Transverse colon (tissue), 4 donors: ENCODE results near the gene METTL24. TPM values are rescaled to one million over a fixed set of nuclear protein-coding genes. Genes with fewer than 3 reads are reported as not detected.
"Not testable (repeated sequence)": the region's sequence is repeated elsewhere in the genome, so short reads cannot be mapped to it uniquely, and the experiment has no call there.

Experiments used
- DNase-seq: peaks from one replicate; pipeline ENCODE4 v3.0.0-alpha.2; 2019
- H3K27ac ChIP-seq, 4 donors: fragments of 200-600 bp; sonication (generic); 2 replicates each; pipeline ENCODE4 v1.5.1; 2016 to 2018; ENCODE audit warnings: inconsistent platforms in 4 of 4
- H3K27me3 ChIP-seq: fragments of 200-600 bp; sonication (generic); 2 replicates; pipeline ENCODE4 v1.5.1; 2017; ENCODE audit warnings: inconsistent platforms
- H3K36me3 ChIP-seq, 4 donors: fragments of 200-600 bp; sonication (generic); 2 replicates each; pipeline ENCODE4 v1.5.1; 2017 to 2019; ENCODE audit warnings: inconsistent platforms in 4 of 4
- H3K4me1 ChIP-seq, 4 donors: fragments of 200-600 bp; sonication (generic); 2 replicates each; pipeline ENCODE4 v1.5.1; 2017 to 2020; ENCODE audit warnings: inconsistent platforms in 4 of 4
- H3K4me3 ChIP-seq, 4 donors: fragments of 200-600 bp; sonication (generic); 1 replicate in 1 of 4; 2 replicates in 3 of 4; pipeline versions ENCODE4 v1.5.1 to v1.6.1; 2017 to 2019; ENCODE audit warnings: inconsistent platforms in 4 of 4
- H3K9me3 ChIP-seq, 2 donors: fragments of 200-600 bp; sonication (generic); 2 replicates each; pipeline ENCODE4 v1.5.1; 2017 to 2019; ENCODE audit warnings: inconsistent platforms in 2 of 2
- CTCF ChIP-seq, 5 experiments: fragments of 200-600 bp in 3 of 5; fragments of 450-650 bp in 2 of 5; sonication (generic) in 3 of 5; IDR thresholded peaks; 1 replicate in 2 of 5; 2 replicates in 3 of 5; pipeline ENCODE4 v1.5.1; 2016 to 2017; ENCODE audit warnings: antibody characterized with exemption in 5 of 5, inconsistent platforms in 3 of 5, mild to moderate bottlenecking in 2 of 5, moderate library complexity in 1 of 5
- EP300 ChIP-seq: sonication (generic); formaldehyde crosslinking; IDR thresholded peaks from one replicate; pipeline ENCODE4 v1.6.1; 2017; ENCODE audit warnings: antibody characterized with exemption, low read depth
- POLR2A ChIP-seq: fragments of 450-650 bp; IDR thresholded peaks from one replicate; pipeline ENCODE4 v1.6.1; 2016; ENCODE audit warnings: antibody characterized with exemption, mild to moderate bottlenecking, moderate library complexity
- POLR2AphosphoS5 ChIP-seq, 3 donors: sonication (generic); formaldehyde crosslinking; IDR thresholded peaks; one replicate each; pipeline ENCODE4 v1.6.1; 2016; ENCODE audit warnings: antibody characterized with exemption in 3 of 3
- WGBS, 2 donors: methylation state at CpG; one replicate each; pipeline ENCODE4 v1.1.5; 2018; ENCODE audit warnings: low coverage in 1 of 2; 5-methylcytosine and 5-hydroxymethylcytosine counted together
- in situ Hi-C, 4 donors: fragments of 200-750 bp; cut with MboI; loops; one replicate each; pipeline versions ENCODE4 v1.15.0 to v1.15.1; 2017; ENCODE audit warnings: low sequenced_read_pairs in 3 of 4, low pct_ligation_motif_present in 1 of 4, low pct_unique_long_range_greater_than_20kb in 1 of 4
- intact Hi-C: fragments of 100-400 bp; cut with DNase I; formaldehyde crosslinking; loops from one replicate; pipeline ENCODE4 v1.15.1; 2023; ENCODE audit warnings: low total_unique reads
- total RNA-seq, 4 donors: library from RNA; depleted of rRNA; stranded (reverse); fragments of >200 nt; gene quantifications; one replicate each; pipeline ENCODE4 v1.1.0, GENCODE V29; 2016

The METTL24 gene
- total RNA-seq, 4 donors from 2014 or later: 1.4 to 59.9 (median 14.7) TPM

- Histone ChIP-seq H3K4me1 (no peaks in the 10 kb centered on the region), H3K27ac (no peak overlapping the region), H3K9me3 (no peaks in the 10 kb centered on the region), H3K27me3 (no peaks in the 10 kb centered on the region), H3K36me3 (no peaks in the 10 kb centered on the region), H3K4me3 (no peak overlapping the region)
- no peak for DNase-seq
- 100% methylated on average over 1 of the region's 1 CpG for WGBS, 2 donors
- intact Hi-C loops: no loop called here
- in situ Hi-C loops: no loop called here
- no peak for TF ChIP-seq EP300
- TF ChIP-seq POLR2A: no peak
- TF ChIP-seq POLR2AphosphoS5 (IDR thresholded peaks at IDR 0.05): no peak
- no peak for TF ChIP-seq CTCF (IDR thresholded peaks at IDR 0.05)
Measured at GRCh38 chr6:110239526-110240274, 118.4 kb downstream of the METTL24 start.

GRCh38 chr6:110236007-110236406 is 122.1 kb downstream of the METTL24 start:
- DNase-seq, intact Hi-C loops, H3K4me3 ChIP-seq, H3K36me3 ChIP-seq, H3K27ac ChIP-seq, H3K27me3 ChIP-seq, H3K9me3 ChIP-seq, in situ Hi-C loops: not testable (repeated sequence)
- 100% methylated on average over 1 of the region's 1 CpG for WGBS, 2 donors
- H3K4me1 ChIP-seq: peaks cover 0 to 10% (median 4%) of the 10 kb centered on the region in 4 donors

- peaks cover 0 to 10% (median 4%) of the 10 kb centered on the region in 4 donors for H3K4me1 ChIP-seq
- TF ChIP-seq EP300 (no peak), CTCF (IDR thresholded peaks at IDR 0.05) (no peak), POLR2A (no peak), POLR2AphosphoS5 (IDR thresholded peaks at IDR 0.05) (no peak)
- no peak overlapping the region for H3K4me3 ChIP-seq
- H3K27ac ChIP-seq: peak overlapping the region in 2 of 4 donors; percentile 0 to 41
- DNase-seq: no peak
- intact Hi-C loops (no loop called here), in situ Hi-C loops (no loop called here)
- H3K9me3 ChIP-seq: no peaks in the 10 kb centered on the region
- no peaks in the 10 kb centered on the region for H3K27me3 ChIP-seq
- H3K36me3 ChIP-seq: peaks cover 0 to 11% (median 0%) of the 10 kb centered on the region in 4 donors
- WGBS, 2 donors: 95% methylated on average over 2 of the region's 2 CpGs; no CpG with 5 or more reads in 1 of the 2 donors
Measured at GRCh38 chr6:110233770-110234374, 124.3 kb downstream of the METTL24 start.

GRCh38 chr6:110232450-110232849 is 125.7 kb downstream of the METTL24 start:
- intact Hi-C loops (no loop called here), in situ Hi-C loops (no loop called here)
- TF ChIP-seq CTCF (IDR thresholded peaks at IDR 0.05) (no peak), POLR2A (no peak), EP300 (no peak), POLR2AphosphoS5 (IDR thresholded peaks at IDR 0.05) (no peak)
- no peak overlapping the region for H3K4me3 ChIP-seq
- H3K9me3 ChIP-seq: no peaks in the 10 kb centered on the region
- WGBS, 2 donors: 47 to 79% methylated on average over 2 of the region's 2 CpGs
- DNase-seq: no peak
- H3K4me1 ChIP-seq: peaks cover 0 to 10% (median 4%) of the 10 kb centered on the region in 4 donors
- no peak overlapping the region for H3K27ac ChIP-seq
- no peaks in the 10 kb centered on the region for H3K27me3 ChIP-seq
- H3K36me3 ChIP-seq: peaks cover 0 to 17% (median under 1%) of the 10 kb centered on the region in 4 donors
